NCI-H1436 treated with DMSO at 0.1 percent for 48 hours (cell line): ENCODE results near the gene JADE2.
"Not testable (repeated sequence)": the region's sequence is repeated elsewhere in the genome, so short reads cannot be mapped to it uniquely, and the experiment has no call there.

Source experiments
- DNase-seq: peaks from one replicate; lab custom pipeline; 2025; lab: John Stamatoyannopoulos, UW

The JADE2 gene

DNA sequence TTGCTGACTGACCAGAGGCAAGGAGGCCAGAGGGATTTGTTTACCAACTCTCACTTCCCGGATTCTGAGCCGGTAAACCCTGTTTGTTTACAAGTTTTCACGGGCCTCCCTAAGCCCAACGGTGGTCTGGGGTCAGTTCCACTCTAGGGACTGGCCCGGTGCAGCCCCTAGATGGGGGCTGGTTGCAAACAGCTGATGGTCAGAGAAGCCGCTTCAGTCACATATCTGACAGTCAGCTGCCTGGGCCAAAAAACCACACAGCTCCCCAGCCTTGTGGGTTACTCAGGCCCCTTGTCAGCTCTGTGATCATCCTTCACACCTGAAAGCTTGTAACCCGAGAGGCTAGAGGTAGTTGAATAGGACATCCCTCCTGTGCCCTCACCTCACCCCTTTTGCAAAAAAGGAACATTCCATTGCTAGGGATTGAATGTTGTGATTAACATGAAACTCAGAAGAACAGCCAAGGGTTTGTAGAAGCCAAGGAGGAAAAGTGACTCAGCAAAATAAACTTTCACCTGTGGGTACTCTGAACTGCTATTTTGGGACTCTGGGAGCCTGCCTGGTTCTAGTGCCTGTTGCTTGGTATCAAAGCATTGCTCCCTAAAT is 66.8 kb downstream of the JADE2 start:
- no peak for DNase-seq

DNA sequence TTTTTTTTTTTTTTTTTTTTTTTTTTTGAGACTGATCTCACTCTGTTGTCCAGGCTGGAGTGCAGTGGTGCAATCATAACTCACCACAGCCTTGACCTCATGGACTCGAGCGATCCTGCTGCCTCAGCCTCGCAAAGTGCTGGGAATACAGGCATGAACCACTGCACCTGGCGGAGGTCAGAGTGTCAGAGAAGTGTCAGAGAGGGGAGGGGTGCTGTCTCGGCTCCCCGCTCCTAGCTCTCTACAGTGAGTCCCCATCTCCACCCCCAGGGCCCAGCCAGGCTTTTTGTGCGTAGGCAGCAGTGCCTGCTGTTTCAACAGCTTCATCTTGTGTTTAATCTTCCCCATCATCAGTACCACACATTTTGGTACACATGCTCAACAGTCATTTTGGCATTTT is 68.9 kb downstream of the JADE2 start:
- no peak for DNase-seq

GRCh38 chr5:134594797-134595457 is 69.5 kb downstream of the JADE2 start:
- DNase-seq, result peak; percentile 56

- no peak for DNase-seq
These were observed 70.0 kb downstream of the JADE2 start for GRCh38 chr5:134595458-134595838.

DNA sequence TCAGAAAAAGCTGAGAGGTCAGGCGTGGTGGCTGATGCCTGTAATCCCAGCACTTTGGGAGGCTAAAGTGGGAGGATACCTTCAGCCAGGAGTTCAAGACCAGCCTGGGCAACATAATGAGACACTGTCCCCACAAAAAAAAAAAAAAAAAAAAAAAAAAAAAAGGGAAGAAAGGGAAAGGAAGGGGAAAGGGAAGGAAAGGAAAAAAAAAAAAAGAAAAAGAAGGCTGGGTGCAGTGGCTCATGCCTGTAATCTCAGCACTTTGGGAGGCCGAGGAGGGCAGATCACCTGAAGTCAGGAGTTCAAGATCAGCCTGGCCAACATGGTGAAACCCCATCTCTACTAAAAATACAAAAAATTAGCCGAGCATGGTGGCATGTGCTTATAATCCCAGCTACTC is 74.3 kb downstream of the JADE2 start:
- DNase-seq, result not testable (repeated sequence)

DNA sequence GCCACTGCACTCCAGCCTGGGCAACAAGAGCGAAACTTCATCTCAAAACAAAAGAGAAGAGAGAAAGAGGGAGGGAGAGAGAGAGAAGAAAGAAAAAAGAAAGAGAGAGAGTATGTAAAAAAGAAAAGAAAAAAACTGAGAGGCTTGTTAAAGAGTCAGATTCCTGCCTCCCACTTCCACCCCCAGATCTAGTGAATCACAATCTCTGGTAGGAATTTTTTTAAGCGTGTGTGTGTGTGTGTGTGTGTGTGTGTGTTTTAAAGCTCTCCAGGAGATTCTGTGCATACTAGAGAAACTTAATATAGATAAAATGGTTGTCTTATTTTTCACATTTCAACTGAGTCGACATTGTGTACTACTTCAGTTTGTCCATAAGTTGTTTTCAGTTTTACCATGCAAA is 75.1 kb downstream of the JADE2 start:
- no peak for DNase-seq

DNA sequence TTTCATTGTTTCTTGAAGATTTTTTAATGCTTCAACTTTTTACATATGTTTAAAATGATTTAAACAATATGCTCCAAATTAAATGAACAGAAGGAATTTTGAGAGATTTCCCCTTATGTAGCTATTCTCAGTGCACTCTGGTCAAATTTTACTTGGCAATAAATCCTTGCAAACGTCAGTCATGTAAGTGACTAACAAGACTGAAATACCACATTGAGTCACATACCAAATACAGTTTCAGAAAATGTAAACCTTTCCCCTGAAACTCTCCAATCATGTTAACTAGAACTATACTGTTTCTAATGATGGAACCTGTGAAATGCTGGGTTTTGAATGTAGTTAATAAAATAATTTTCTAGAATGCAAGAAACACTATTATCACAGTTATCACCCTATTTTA is 77.6 kb downstream of the JADE2 start:
- DNase-seq, result no peak

DNA sequence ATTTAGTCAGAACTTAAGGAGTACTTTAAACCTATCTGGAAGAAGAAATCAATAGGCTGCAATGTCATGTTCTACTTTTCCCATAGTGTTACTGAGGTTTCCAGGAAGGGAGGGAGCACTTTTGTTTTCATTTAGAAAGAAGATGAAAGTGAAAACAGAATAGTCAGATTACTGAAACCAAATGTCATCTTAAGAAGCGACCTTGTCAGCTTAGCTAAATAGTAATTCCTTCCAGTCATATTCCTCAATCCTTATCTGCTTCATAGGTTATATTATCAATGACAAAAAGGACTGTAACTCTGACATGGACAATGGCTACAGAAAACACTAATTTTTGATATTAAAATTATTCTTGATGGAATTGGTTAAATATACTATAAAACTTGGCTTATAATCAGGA is 79.4 kb downstream of the JADE2 start:
- no peak for DNase-seq

DNA sequence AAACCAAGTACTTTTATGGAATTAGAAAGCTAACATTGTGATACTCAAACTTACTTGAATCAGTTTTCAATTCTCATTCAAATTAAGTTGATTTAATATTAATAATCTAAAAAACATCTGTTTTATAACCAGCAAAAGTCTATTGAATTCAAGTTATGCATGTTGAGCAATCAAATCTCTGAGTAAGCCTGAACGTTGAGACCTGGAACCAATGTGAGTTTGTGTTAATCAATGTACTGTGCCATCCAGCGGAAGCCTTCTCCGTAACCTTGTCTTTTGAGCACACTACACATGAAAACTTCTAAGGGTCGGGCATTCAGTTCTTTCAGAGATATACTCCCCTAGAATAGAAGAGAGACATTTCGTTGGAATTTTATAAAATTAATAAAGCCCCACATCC is 81.3 kb downstream of the JADE2 start:
- no peak for DNase-seq

DNA sequence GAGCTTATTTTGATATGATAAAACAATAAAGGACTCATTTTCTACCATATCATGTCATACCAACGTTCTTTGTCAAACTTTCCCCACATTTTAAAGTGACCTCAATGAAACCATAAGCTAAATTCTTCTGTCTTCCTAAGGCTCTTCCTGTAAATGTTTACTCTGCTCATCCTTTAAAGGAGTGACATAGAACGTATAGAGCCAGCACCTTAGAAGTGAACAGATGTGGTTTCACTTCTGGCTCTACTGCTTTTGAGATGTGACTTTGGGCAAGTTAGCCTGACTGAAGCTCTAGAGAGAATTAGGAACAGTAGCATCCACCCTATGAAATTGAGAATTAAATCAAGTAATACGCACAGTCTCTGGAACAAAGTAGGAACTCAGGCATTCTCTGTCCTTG is 83.1 kb downstream of the JADE2 start:
- DNase-seq, result no peak

GRCh38 chr5:134609232-134609851 is 83.9 kb downstream of the JADE2 start:
- DNase-seq, result no peak

DNA sequence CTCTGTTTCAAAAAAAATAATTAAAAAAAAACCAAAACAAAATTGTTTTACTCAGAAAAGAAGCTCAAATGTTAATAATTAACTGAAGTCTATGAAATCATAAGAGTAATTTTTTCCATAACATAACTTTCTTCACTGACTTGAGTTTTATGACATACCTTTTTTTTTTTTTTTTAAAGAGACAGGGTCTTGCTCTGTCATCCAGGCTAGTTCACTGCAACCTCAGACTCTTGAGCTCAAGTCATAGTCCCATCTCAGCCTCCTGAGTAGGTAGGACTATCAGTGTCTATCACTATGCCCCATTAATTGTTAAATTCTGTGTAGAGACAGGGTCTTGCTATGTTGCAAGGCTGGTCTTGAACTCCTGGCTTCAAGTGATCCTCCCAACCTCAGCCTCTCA is 85.3 kb downstream of the JADE2 start:
- no peak for DNase-seq

DNA sequence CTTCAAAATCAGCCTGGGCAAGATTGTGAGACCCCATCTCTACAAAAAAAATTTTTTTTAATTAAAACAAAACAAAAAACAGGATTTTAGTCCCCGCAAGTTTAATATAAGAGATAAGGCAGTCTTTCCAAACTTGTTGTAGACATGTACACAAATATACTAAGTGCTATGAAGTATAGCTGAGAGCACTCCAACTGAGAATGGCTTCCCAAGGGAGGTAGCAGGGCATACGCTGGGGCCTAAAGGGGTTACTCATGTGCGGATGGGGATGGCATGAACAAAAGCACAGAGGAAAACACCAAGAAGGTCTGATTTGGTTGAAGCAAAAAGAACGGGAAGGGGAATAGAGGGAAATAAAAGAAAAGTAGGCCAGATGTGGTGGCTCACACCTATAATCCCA is 86.0 kb downstream of the JADE2 start:
- no peak for DNase-seq

DNA sequence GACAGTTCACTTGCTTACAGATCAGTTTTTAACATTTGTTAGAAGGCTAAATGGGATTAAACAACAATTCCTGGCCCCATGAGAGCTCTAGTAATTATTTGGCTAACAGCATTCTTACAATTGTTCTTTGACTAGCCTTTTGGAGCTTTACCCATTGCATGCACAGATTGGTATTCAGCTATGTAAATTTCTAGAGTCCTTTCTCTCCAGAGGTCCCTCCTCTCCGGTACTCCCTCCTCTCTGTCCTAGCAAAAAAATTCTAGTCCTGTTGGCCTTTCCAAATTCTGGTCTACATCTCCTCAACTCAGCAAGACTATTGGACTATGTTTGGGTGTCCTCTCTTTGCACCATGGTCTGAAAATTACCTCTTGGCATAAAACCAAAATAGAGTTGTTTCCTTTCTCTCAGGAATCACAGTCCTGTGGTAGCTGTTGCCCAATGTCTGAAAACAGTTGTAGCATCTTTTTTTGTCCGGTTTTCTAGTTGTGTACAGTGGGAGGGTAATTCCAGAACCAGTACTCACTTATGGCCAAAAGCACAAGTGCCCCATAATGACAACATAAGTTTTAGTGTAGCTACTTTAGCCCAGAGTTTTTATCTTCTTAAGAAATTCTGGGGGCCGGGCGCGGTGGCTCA is 89.1 kb downstream of the JADE2 start:
- DNase-seq, result no peak

DNA sequence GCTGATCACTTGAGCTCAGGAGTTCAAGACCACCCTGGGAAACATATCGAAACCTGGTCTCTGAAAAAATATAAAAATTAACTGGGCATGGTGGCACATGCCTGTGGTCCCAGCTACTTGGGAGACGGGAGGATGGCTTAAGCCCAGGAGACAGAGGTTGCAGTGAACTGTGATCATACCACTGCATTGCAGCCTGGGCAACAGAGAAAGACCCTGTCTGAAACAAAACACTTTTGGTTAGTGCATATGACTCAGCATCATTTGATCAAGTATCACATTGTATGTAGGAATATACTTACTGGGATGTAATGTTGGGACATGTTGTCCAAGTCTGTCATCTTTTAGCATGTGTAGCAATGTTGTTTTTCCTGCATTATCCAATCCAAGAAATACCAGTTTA is 95.2 kb downstream of the JADE2 start:
- DNase-seq, result no peak

GRCh38 chr5:134625559-134625958 is 100.1 kb downstream of the JADE2 start:
- no peak for DNase-seq

DNA sequence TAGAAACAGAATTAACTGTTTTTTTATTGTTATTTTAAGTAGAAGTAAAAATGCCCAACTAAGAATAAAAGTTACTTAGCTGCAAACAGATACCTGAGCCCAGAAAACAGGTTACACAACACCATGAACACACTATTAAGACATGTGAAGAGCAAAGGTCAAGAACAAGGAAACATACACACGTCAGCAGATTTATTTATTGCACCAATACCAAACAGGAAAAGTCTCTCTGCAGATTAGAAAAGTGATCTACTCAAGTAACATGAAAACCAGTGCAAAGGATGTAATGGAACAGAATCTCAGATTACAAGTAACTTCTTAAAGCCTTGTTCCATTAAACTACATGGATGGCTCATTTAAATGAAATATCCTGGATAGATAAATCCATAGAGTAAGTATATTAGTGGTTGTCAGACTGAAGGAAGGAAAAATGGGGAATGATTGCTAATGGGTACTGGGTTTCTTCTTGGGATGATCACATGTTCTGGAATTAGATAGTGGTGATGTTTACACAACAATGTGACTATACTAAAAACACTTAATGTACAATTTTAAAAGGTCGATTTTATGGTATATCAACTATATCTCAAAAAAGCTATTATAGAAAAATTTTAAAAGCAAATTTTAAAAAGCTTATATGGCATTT is 101.0 kb downstream of the JADE2 start:
- DNase-seq, result no peak
